Glutamatergic neuron (in vitro differentiated cells): Measurements from ENCODE around the gene MYO5A. TPM values are rescaled to one million over a fixed set of nuclear protein-coding genes. Genes with fewer than 3 reads are reported as not detected.

Experiments
- DNase-seq: peaks from one replicate; pipeline ENCODE4 v3.0.0; 2022
- H3K27ac Mint-ChIP-seq: one replicate; pipeline ENCODE4 v1.8.0; 2020; ENCODE audit warnings: mild to moderate bottlenecking, mixed read lengths, inconsistent platforms; ENCODE audit not compliant: unreplicated experiment
- H3K27me3 Mint-ChIP-seq: one replicate; pipeline ENCODE4 v1.8.0; 2020; ENCODE audit warnings: mild to moderate bottlenecking, moderate library complexity, mixed read lengths, inconsistent platforms; ENCODE audit not compliant: unreplicated experiment
- H3K36me3 Mint-ChIP-seq: one replicate; pipeline ENCODE4 v1.8.0; 2020; ENCODE audit warnings: mild to moderate bottlenecking, mixed read lengths, inconsistent platforms; ENCODE audit not compliant: unreplicated experiment
- H3K4me1 Mint-ChIP-seq: one replicate; pipeline ENCODE4 v1.8.0; 2020; ENCODE audit warnings: mild to moderate bottlenecking, low read depth, mixed read lengths, inconsistent platforms; ENCODE audit not compliant: unreplicated experiment
- H3K4me3 Mint-ChIP-seq: one replicate; pipeline ENCODE4 v1.8.0; 2020; ENCODE audit warnings: mild to moderate bottlenecking, mixed read lengths, inconsistent platforms; ENCODE audit not compliant: unreplicated experiment
- H3K9me3 Mint-ChIP-seq: one replicate; pipeline ENCODE4 v1.8.0; 2020; ENCODE audit warnings: mild to moderate bottlenecking, moderate library complexity, mixed read lengths, inconsistent platforms; ENCODE audit not compliant: unreplicated experiment
- microRNA-seq: library from miRNA; unstranded; fragments of <30 nt; microRNA quantifications from one replicate; pipeline ENCODE4, GENCODE V29; 2020; ENCODE audit not compliant: unreplicated experiment
- total RNA-seq: library from RNA; stranded (reverse); fragmentation: NEBNext Ultra II Directional; extraction: Animal tissue kit (Norgen Biotek cat#: 25700); gene quantifications from one replicate; pipeline ENCODE4 v1.2.1, GENCODE V29; 2021; ENCODE audit not compliant: unreplicated experiment
- TF ChIP-seq, protein P1 (sequence below): fragments of 200-600 bp; sonication (generic); IDR thresholded peaks from one replicate; pipeline ENCODE4 v1.5.0; 2021; ENCODE audit not compliant: partially characterized antibody, unreplicated experiment

The MYO5A gene
- total RNA-seq, 1 donor from 2014 or later, result 61.0 TPM

DNA sequence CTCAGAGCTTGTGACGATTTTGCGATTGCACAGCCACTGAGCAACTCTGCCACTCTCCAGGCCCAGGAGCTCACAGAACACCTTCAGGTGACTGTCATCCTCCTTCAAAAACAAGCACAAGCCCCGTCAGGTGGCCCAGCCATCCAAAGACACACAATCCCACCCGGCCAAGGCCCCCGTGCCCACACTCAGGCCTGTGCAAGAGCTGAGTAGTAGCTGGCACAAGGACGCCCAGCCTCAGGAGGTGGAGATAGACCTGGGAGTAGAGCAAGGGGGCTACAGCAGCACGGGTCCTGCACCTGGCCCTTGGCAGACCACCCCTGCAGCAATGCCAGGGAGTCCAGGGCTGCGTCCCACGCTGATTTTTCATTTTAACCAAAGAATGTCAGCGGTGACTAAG, 267.7 kb downstream of the MYO5A start:
- Mint-ChIP-seq H3K27ac (no peak overlapping the region), H3K36me3 (no peaks in the 10 kb centered on the region), H3K9me3 (no peaks in the 10 kb centered on the region), H3K4me3 (no peak overlapping the region), H3K27me3 (peaks cover 2% of the 10 kb centered on the region), H3K4me1 (peaks cover 34% of the 10 kb centered on the region)
- TF ChIP-seq, protein P1, sequence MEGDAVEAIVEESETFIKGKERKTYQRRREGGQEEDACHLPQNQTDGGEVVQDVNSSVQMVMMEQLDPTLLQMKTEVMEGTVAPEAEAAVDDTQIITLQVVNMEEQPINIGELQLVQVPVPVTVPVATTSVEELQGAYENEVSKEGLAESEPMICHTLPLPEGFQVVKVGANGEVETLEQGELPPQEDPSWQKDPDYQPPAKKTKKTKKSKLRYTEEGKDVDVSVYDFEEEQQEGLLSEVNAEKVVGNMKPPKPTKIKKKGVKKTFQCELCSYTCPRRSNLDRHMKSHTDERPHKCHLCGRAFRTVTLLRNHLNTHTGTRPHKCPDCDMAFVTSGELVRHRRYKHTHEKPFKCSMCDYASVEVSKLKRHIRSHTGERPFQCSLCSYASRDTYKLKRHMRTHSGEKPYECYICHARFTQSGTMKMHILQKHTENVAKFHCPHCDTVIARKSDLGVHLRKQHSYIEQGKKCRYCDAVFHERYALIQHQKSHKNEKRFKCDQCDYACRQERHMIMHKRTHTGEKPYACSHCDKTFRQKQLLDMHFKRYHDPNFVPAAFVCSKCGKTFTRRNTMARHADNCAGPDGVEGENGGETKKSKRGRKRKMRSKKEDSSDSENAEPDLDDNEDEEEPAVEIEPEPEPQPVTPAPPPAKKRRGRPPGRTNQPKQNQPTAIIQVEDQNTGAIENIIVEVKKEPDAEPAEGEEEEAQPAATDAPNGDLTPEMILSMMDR, result no peak
- no peak for DNase-seq

DNA sequence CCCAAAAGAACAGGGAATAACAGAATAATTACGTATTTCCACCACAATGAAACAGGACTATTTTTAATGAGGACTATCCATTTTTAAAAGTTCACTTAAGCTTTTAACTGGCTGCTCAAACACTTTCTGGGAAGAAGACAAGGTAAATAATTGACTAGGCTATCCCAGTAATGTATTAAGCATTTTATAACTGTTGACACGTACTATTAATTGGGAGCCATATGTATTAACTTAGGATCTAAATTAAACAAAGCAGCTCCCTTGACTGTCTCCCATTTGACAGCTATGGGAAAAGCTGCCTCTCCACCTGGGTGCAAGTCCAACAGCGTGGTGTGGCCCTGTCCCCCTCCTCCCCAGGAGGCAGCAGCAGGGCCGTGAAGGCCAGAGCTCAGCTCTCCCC, 269.2 kb downstream of the MYO5A start:
- Mint-ChIP-seq H3K9me3 (no peaks in the 10 kb centered on the region), H3K4me3 (no peak overlapping the region), H3K4me1 (peaks cover 32% of the 10 kb centered on the region), H3K27ac (no peak overlapping the region), H3K27me3 (peaks cover 2% of the 10 kb centered on the region), H3K36me3 (no peaks in the 10 kb centered on the region)
- DNase-seq, result no peak
- TF ChIP-seq, protein P1, result no peak

DNA sequence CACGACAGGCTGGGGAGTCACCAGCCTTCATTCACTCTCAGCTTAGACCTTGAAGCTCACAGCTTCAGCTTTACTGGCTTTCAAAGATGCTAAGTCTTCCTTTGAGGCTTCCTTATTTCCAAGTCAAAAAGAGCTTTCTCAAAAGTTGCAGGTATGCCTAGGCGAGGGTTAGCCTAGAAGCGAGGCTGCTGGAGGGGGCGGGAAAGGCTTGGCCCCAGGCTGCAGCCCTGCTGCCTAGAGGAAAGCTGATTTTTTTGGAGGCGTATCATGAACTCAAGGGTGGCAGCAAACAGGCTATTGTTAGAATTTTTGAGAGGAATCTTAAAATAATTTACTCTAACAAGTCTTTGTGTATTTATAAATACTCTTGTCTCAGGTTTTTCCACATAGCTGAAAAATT, 270.2 kb downstream of the MYO5A start:
- Mint-ChIP-seq H3K4me1 (peaks cover 28% of the 10 kb centered on the region), H3K4me3 (no peak overlapping the region), H3K36me3 (no peaks in the 10 kb centered on the region), H3K27ac (no peak overlapping the region), H3K9me3 (no peaks in the 10 kb centered on the region), H3K27me3 (peaks cover 2% of the 10 kb centered on the region)
- DNase-seq, result no peak
- TF ChIP-seq, protein P1, result no peak

DNA sequence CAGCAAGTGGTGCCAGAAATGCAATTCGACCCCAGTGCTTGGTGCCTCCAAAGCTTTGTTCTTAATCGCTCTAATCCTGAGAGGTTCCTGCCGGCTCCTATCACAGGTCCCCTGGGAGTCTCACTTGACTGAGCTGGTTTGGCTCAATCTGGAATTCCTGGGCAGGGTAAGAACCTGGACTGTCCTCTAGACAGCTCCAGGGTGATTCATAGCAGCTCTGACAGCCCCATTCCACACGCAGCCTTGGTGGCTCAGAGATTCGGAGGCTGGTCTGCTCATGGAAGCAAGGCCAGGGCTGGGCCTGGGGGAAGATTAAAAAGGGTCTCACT, 271.0 kb downstream of the MYO5A start:
- H3K36me3 Mint-ChIP-seq, result no peaks in the 10 kb centered on the region
- DNase-seq, result no peak
- TF ChIP-seq, protein P1, result no peak
- H3K9me3 Mint-ChIP-seq, result no peaks in the 10 kb centered on the region
- H3K4me1 Mint-ChIP-seq, result peaks cover 28% of the 10 kb centered on the region
- H3K27me3 Mint-ChIP-seq, result no peaks in the 10 kb centered on the region
- no peak overlapping the region for H3K27ac Mint-ChIP-seq
- H3K4me3 Mint-ChIP-seq, result no peak overlapping the region

Small RNA genes lying within 50 kb of the gene (microRNA-seq; reads per million reads assigned to microRNA genes)
- 4.0 reads per million, percentile 27 among the genes with 10 or more reads in this experiment for gene MIR1266

Other genes with a start within 250 kb of the MYO5A start
- 0.66 TPM for gene MYO5C, start 233.1 kb downstream of the MYO5A start, total RNA-seq
- 219 TPM for gene ARPP19, start 40.1 kb upstream of the MYO5A start, total RNA-seq
- gene ATOSA, start 150.5 kb upstream of the MYO5A start, total RNA-seq, result 37.8 TPM